Smooth muscle cell of bladder (primary cell): Measurements from ENCODE around the gene LRRN1. TPM values are rescaled to one million over a fixed set of nuclear protein-coding genes. Genes with fewer than 3 reads are reported as not detected.

ENCODE experiments used
- total RNA-seq: library from RNA; depleted of rRNA; stranded (reverse); fragments of >200 nt; gene quantifications from 2 replicates; pipeline ENCODE4 v1.2.3, GENCODE V29; 2014

LRRN1 gene
- not detected in 2 replicates for total RNA-seq

DNA sequence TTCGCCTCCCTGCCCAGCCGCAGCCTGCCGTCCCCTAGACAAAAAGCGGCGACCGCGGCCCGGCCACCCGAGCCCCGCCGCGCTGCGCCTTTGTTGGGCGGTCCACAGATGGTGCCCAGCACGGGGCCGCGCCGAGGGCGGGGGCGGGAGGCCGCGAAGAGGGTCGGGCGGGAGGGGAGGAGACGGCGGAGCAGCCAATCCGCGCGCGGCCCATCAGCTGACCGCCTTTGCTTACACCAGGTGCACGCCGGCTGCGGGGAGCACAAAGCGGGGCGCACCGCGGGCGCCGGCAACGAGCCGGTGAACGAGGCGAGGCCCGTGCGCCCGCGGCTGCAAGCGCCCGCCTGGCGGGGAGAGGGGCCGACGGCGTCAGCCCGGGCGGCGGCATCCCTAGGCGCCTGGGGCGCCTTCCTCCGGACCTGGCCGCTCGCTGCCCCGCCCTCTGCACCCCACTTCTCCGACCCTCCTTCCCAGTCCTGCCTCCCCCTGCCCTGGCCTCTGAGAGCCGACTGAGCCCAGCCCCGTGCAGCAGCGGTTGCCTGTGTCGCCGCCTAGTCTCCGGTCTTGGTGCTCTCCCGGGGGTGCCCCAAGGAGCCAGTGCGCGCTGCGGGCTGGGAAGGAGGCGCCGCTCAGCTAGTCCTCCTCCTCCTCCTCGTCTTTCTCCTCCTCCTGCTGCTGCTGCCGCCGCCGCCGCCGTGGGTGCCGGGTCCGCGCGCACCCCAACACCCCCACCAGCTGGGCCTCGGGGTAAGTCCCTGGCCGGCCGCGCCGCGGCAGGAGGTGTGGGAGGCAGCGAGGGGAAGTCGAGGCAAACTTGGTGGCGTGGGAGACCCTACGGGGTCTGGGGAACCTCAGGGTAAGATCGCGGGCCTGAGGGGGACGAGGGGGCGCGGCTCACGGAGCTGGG, at the start of gene LRRN1:
TSS of gene LRRN1 (plus strand) at position 259 of the 907 bp plus-strand sequence. CDS start 45,211 bp downstream, outside the sequence.

